Naive B cell (primary cell): ENCODE results near the gene HOXA13. TPM values are rescaled to one million over a fixed set of nuclear protein-coding genes. Genes with fewer than 3 reads are reported as not detected.

Experiments
- ATAC-seq, 2 donors: fragments of 150-1000 bp; cut with Tn5 transposase; 2 replicates each; pipeline ENCODE4 v1.10.0; 2021; ENCODE audit warnings: low read depth in 2 of 2, mild to moderate bottlenecking in 2 of 2, moderate library complexity in 2 of 2
- DNase-seq: peaks from one replicate; pipeline ENCODE4 v3.0.0; 2022
- H3K27ac Mint-ChIP-seq, 6 donors: one replicate each; pipeline ENCODE4 v1.8.0; 2020 to 2022; ENCODE audit warnings: mild to moderate bottlenecking in 6 of 6, mixed read lengths in 6 of 6, moderate library complexity in 5 of 6, inconsistent platforms in 2 of 6
- H3K27me3 Mint-ChIP-seq, 3 donors: one replicate each; pipeline ENCODE4 v1.8.0; 2021 to 2022; ENCODE audit warnings: mixed read lengths in 3 of 3, mild to moderate bottlenecking in 1 of 3
- H3K36me3 Mint-ChIP-seq, 2 donors: one replicate each; pipeline ENCODE4 v1.8.0; 2020 to 2022; ENCODE audit warnings: mixed read lengths in 2 of 2, inconsistent platforms in 1 of 2, mild to moderate bottlenecking in 1 of 2
- H3K4me1 Mint-ChIP-seq, 3 donors: one replicate each; pipeline ENCODE4 v1.8.0; 2020 to 2022; ENCODE audit warnings: mixed read lengths in 3 of 3, inconsistent platforms in 1 of 3, mild to moderate bottlenecking in 1 of 3, moderate library complexity in 1 of 3
- H3K4me3 Mint-ChIP-seq, 8 donors: one replicate each; pipeline ENCODE4 v1.8.0; 2020 to 2022; ENCODE audit warnings: mild to moderate bottlenecking in 8 of 8, mixed read lengths in 8 of 8, moderate library complexity in 8 of 8, inconsistent platforms in 2 of 8
- H3K9me3 Mint-ChIP-seq, 7 donors: one replicate each; pipeline ENCODE4 v1.8.0; 2020 to 2022; ENCODE audit warnings: mixed read lengths in 7 of 7, mild to moderate bottlenecking in 5 of 7, inconsistent platforms in 2 of 7, moderate library complexity in 1 of 7
- polyA plus RNA-seq, 6 donors: library from polyadenylated mRNA; unstranded; fragments of 300-500 nt; fragmentation: Illumina TruSeq; gene quantifications; one replicate each; pipeline ENCODE4 v1.2.3, GENCODE V29; 2021; ENCODE audit warnings: low read depth in 6 of 6

The HOXA13 gene
- polyA plus RNA-seq, 6 donors from 2014 or later = not detected

GRCh38 chr7:27191833-27192545 is 7.9 kb downstream of the HOXA13 start:
- DNase-seq = no peak
- ATAC-seq = no peak
- no peaks in the 10 kb centered on the region for H3K36me3 Mint-ChIP-seq
- peaks cover 24 to 41% (median 31%) of the 10 kb centered on the region in 3 donors for H3K4me1 Mint-ChIP-seq
- H3K27ac Mint-ChIP-seq = peak overlapping the region in 3 of 6 donors; percentile 31 to 86 (median 62)
- H3K9me3 Mint-ChIP-seq = peaks cover 0 to 19% (median 3%) of the 10 kb centered on the region in 7 donors
- peaks cover 78 to 81% (median 79%) of the 10 kb centered on the region in 3 donors for H3K27me3 Mint-ChIP-seq
- peak overlapping the region; percentile 28 to 82 (median 55) for H3K4me3 Mint-ChIP-seq

- H3K4me1 Mint-ChIP-seq = peaks cover 26 to 43% (median 32%) of the 10 kb centered on the region in 3 donors
- peaks cover 0 to under 1% of the 10 kb centered on the region in 2 donors for H3K36me3 Mint-ChIP-seq
- H3K27me3 Mint-ChIP-seq = peaks cover 80 to 83% (median 81%) of the 10 kb centered on the region in 3 donors
- ATAC-seq (no peak), DNase-seq (no peak)
- H3K4me3 Mint-ChIP-seq = peak overlapping the region in 5 of 8 donors; percentile 28 to 63 (median 58)
- H3K27ac Mint-ChIP-seq = peak overlapping the region in 2 of 6 donors; percentile 54 to 59
- H3K9me3 Mint-ChIP-seq = peaks cover 0 to 24% (median 4%) of the 10 kb centered on the region in 7 donors
These were observed 8.6 kb downstream of the HOXA13 start for GRCh38 chr7:27191161-27191731.

GRCh38 chr7:27189997-27190748 is 9.7 kb downstream of the HOXA13 start:
- H3K27ac Mint-ChIP-seq = peak overlapping the region in 3 of 6 donors; percentile 36 to 86 (median 53)
- H3K36me3 Mint-ChIP-seq = peaks cover 0 to 8% of the 10 kb centered on the region in 2 donors
- H3K27me3 Mint-ChIP-seq = peaks cover 76 to 89% (median 80%) of the 10 kb centered on the region in 3 donors
- ATAC-seq (no peak), DNase-seq (no peak)
- H3K9me3 Mint-ChIP-seq = peaks cover 0 to 28% (median 4%) of the 10 kb centered on the region in 7 donors
- peaks cover 34 to 51% (median 41%) of the 10 kb centered on the region in 3 donors for H3K4me1 Mint-ChIP-seq
- H3K4me3 Mint-ChIP-seq = peak overlapping the region in 7 of 8 donors; percentile 16 to 86 (median 58)

- ATAC-seq = no peak
- no peak for DNase-seq
- Mint-ChIP-seq H3K36me3 (peaks cover 0 to 8% of the 10 kb centered on the region in 2 donors), H3K27me3 (peaks cover 75 to 90% (median 80%) of the 10 kb centered on the region in 3 donors), H3K27ac (peak overlapping the region in 3 of 6 donors; percentile 35 to 86 (median 53)), H3K4me1 (peaks cover 41 to 58% (median 49%) of the 10 kb centered on the region in 3 donors), H3K9me3 (peaks cover 0 to 28% (median 9%) of the 10 kb centered on the region in 7 donors), H3K4me3 (peak overlapping the region; percentile 28 to 89 (median 80))
These were observed 10.4 kb downstream of the HOXA13 start for GRCh38 chr7:27189295-27189996.

- peaks cover 41 to 63% (median 47%) of the 10 kb centered on the region in 3 donors for H3K4me1 Mint-ChIP-seq
- peaks cover 0 to 28% (median 9%) of the 10 kb centered on the region in 7 donors for H3K9me3 Mint-ChIP-seq
- peak overlapping the region in 4 of 6 donors; percentile 42 to 82 (median 68) for H3K27ac Mint-ChIP-seq
- DNase-seq (no peak), ATAC-seq (peak; percentile 22)
- peak overlapping the region; percentile 28 to 89 (median 82) for H3K4me3 Mint-ChIP-seq
- peaks cover 0 to 8% of the 10 kb centered on the region in 2 donors for H3K36me3 Mint-ChIP-seq
- peaks cover 74 to 88% (median 76%) of the 10 kb centered on the region in 3 donors for H3K27me3 Mint-ChIP-seq
These were observed 11.3 kb downstream of the HOXA13 start for GRCh38 chr7:27188386-27189294.

- H3K36me3 Mint-ChIP-seq = peaks cover 0 to 8% of the 10 kb centered on the region in 2 donors
- peaks cover 0 to 30% (median 9%) of the 10 kb centered on the region in 7 donors for H3K9me3 Mint-ChIP-seq
- ATAC-seq = no peak
- peak overlapping the region in 4 of 6 donors; percentile 42 to 82 (median 78) for H3K27ac Mint-ChIP-seq
- peak overlapping the region; percentile 54 to 89 (median 82) for H3K4me3 Mint-ChIP-seq
- peaks cover 71 to 86% (median 80%) of the 10 kb centered on the region in 3 donors for H3K27me3 Mint-ChIP-seq
- H3K4me1 Mint-ChIP-seq = peaks cover 41 to 60% (median 49%) of the 10 kb centered on the region in 3 donors
- no peak for DNase-seq
These were observed 12.2 kb downstream of the HOXA13 start for GRCh38 chr7:27187475-27188385.

- no peak for ATAC-seq
- H3K27me3 Mint-ChIP-seq = peaks cover 71 to 87% (median 84%) of the 10 kb centered on the region in 3 donors
- peaks cover 41 to 55% (median 51%) of the 10 kb centered on the region in 3 donors for H3K4me1 Mint-ChIP-seq
- DNase-seq = no peak
- peak overlapping the region in 5 of 8 donors; percentile 17 to 78 (median 35) for H3K4me3 Mint-ChIP-seq
- H3K27ac Mint-ChIP-seq = peak overlapping the region in 3 of 6 donors; percentile 66 to 84 (median 69)
- H3K9me3 Mint-ChIP-seq = peaks cover 0 to 32% (median 9%) of the 10 kb centered on the region in 7 donors
- H3K36me3 Mint-ChIP-seq = peaks cover 0 to 8% of the 10 kb centered on the region in 2 donors
These were observed 13.0 kb downstream of the HOXA13 start for GRCh38 chr7:27186668-27187474.

GRCh38 chr7:27185854-27186667 is 13.8 kb downstream of the HOXA13 start:
- Mint-ChIP-seq H3K27me3 (peaks cover 72 to 84% (median 83%) of the 10 kb centered on the region in 3 donors), H3K9me3 (peaks cover 0 to 32% (median 9%) of the 10 kb centered on the region in 7 donors), H3K27ac (peak overlapping the region in 4 of 6 donors; percentile 84 to 97 (median 94)), H3K36me3 (peaks cover 0 to 8% of the 10 kb centered on the region in 2 donors), H3K4me1 (peaks cover 38 to 54% (median 51%) of the 10 kb centered on the region in 3 donors), H3K4me3 (peak overlapping the region; percentile 23 to 89 (median 76))
- ATAC-seq (no peak), DNase-seq (no peak)

- Mint-ChIP-seq H3K9me3 (peaks cover 0 to 29% (median 9%) of the 10 kb centered on the region in 7 donors), H3K27ac (peak within 1 kb of the TSS in 5 of 6 donors; percentile 47 to 97 (median 94)), H3K4me3 (peak within 1 kb of the TSS; percentile 62 to 89 (median 81)), H3K36me3 (peaks cover 0 to 8% of the 10 kb centered on the region in 2 donors), H3K27me3 (peaks cover 69 to 83% (median 83%) of the 10 kb centered on the region in 3 donors), H3K4me1 (peaks cover 39 to 56% (median 51%) of the 10 kb centered on the region in 3 donors)
- no peak for DNase-seq
- no peak for ATAC-seq
These were observed 14.7 kb downstream of the HOXA13 start, which contains the start of gene HOXA11 for GRCh38 chr7:27185013-27185853. TSS of gene HOXA11 (minus strand) at chr7:27185232. CDS start at chr7:27185144, 88 bp downstream.
